ENCODE results near the gene TENT4A.

- no peak for TF ChIP-seq CTCF (IDR thresholded peaks at IDR 0.05; ENCODE audit: poor library complexity)
- TF ChIP-seq EZH2 (IDR thresholded peaks at IDR 0.05; ENCODE audit: borderline replicate concordance), result no peak
These were observed 3.5 kb downstream of the TENT4A start for GRCh38 chr5:6716629-6717149.

Data from hepatocyte (in vitro differentiated cells).